Keratinocyte (primary cell): Measurements from ENCODE around the gene DBNDD2. TPM values are rescaled to one million over a fixed set of nuclear protein-coding genes. Genes with fewer than 3 reads are reported as not detected.

ENCODE experiments used
- DNase-seq: peaks from one replicate; pipeline ENCODE4 v3.0.0-alpha.2; 2011; ENCODE audit warnings: low read depth, missing footprints, low spot score
- FAIRE-seq: peaks from 2 replicates; lab custom pipeline; 2011; peaks lifted over from hg19 to GRCh38; lab: Jason Lieb, UNC
- H2AFZ ChIP-seq: 2 replicates; pipeline ENCODE4 v1.6.0; 2012; ENCODE audit warnings: low read length, control low read depth, inconsistent platforms; ENCODE audit not compliant: control insufficient read depth
- H3K27ac ChIP-seq: 2 replicates; pipeline ENCODE4 v1.5.1; 2011; ENCODE audit warnings: low read length; ENCODE audit not compliant: control insufficient read depth, insufficient read depth
- H3K27me3 ChIP-seq: 3 replicates; pipeline ENCODE4 v1.6.0; 2011; ENCODE audit warnings: low read length; ENCODE audit not compliant: control insufficient read depth, insufficient read depth; ENCODE audit errors: extremely low read depth
- H3K36me3 ChIP-seq, 2 experiments: 2 replicates in 1 of 2; 3 replicates in 1 of 2; pipeline ENCODE4 v1.5.1; 2011; ENCODE audit warnings: low read length in 2 of 2, mild to moderate bottlenecking in 1 of 2; ENCODE audit not compliant: control insufficient read depth in 2 of 2, insufficient read depth in 2 of 2; ENCODE audit errors: extremely low read depth in 1 of 2
- H3K4me1 ChIP-seq: 3 replicates; pipeline ENCODE4 v1.5.1; 2011; ENCODE audit warnings: low read length; ENCODE audit not compliant: control insufficient read depth, insufficient read depth; ENCODE audit errors: extremely low read depth
- H3K4me2 ChIP-seq: 3 replicates; pipeline ENCODE4 v1.6.0; 2011; ENCODE audit warnings: low read depth, low read length; ENCODE audit not compliant: control insufficient read depth, insufficient read depth; ENCODE audit errors: extremely low read depth
- H3K4me3 ChIP-seq, 3 experiments: fragments of 200-600 bp in 1 of 3; sonication (generic) in 1 of 3; 2 replicates in 2 of 3; 3 replicates in 1 of 3; pipeline ENCODE4 v1.5.1; 2011 to 2016; ENCODE audit warnings: low read length in 3 of 3, mild to moderate bottlenecking in 3 of 3, control low read depth in 2 of 3, inconsistent platforms in 1 of 3, low read depth in 1 of 3, mixed read lengths in 1 of 3, mixed run types in 1 of 3, moderate library complexity in 1 of 3; ENCODE audit not compliant: control insufficient read depth in 2 of 3, insufficient read depth in 2 of 3; ENCODE audit errors: extremely low read depth in 1 of 3
- H3K79me2 ChIP-seq: 2 replicates; pipeline ENCODE4 v1.6.0; 2012; ENCODE audit warnings: low read length; ENCODE audit not compliant: control insufficient read depth, insufficient read depth
- H3K9ac ChIP-seq: 3 replicates; pipeline ENCODE4 v1.6.0; 2011; ENCODE audit warnings: low read length; ENCODE audit not compliant: control insufficient read depth, insufficient read depth; ENCODE audit errors: extremely low read depth
- H3K9me1 ChIP-seq: 3 replicates; pipeline ENCODE4 v1.6.0; 2011; ENCODE audit warnings: low read length; ENCODE audit not compliant: control insufficient read depth, insufficient read depth; ENCODE audit errors: extremely low read depth
- H3K9me3 ChIP-seq: 2 replicates; pipeline ENCODE4 v1.5.1; 2012; ENCODE audit warnings: low read depth, low read length; ENCODE audit not compliant: control insufficient read depth
- H4K20me1 ChIP-seq: 3 replicates; pipeline ENCODE4 v1.6.0; 2011; ENCODE audit warnings: low read length; ENCODE audit not compliant: control insufficient read depth, insufficient read depth; ENCODE audit errors: extremely low read depth
- CTCF ChIP-seq, 3 experiments: IDR thresholded peaks in 1 of 3; conservative IDR thresholded peaks in 1 of 3; optimal IDR thresholded peaks in 1 of 3; 2 replicates in 2 of 3; 3 replicates in 1 of 3; pipeline versions ENCODE3 to v1.5.1; 2011; ENCODE audit warnings: low read length in 3 of 3, mild to moderate bottlenecking in 3 of 3, moderate library complexity in 2 of 3, control low read depth in 1 of 3, inconsistent platforms in 1 of 3; ENCODE audit not compliant: insufficient read depth in 2 of 3; ENCODE audit errors: extremely low read depth in 1 of 3
- EZH2 ChIP-seq: IDR thresholded peaks from one replicate; pipeline ENCODE4 v1.6.1; 2012; ENCODE audit warnings: inconsistent platforms, mild to moderate bottlenecking, low read length, moderate library complexity
- dilution Hi-C: fragments of 300-500 bp; cut with MboI; formaldehyde crosslinking; loops from one replicate; pipeline ENCODE4 v1.7.0; 2020; ENCODE audit warnings: low sequenced_read_pairs; ENCODE audit not compliant: extremely low pct_ligation_motif_present
- polyA plus RNA-seq, 5 experiments: library from polyadenylated mRNA; depleted of rRNA in 3 of 5; stranded (reverse) in 3 of 5; stranded (forward) in 1 of 5; unstranded in 1 of 5; fragments of >200 nt; gene quantifications; 1 replicate in 1 of 5; 2 replicates in 3 of 5; 3 replicates in 1 of 5; pipeline versions ENCODE4 v1.2.1 to v1.2.3, GENCODE V29; 2011 to 2012; ENCODE audit warnings: missing spikeins in 2 of 5, low read depth in 1 of 5, low replicate concordance in 1 of 5

DBNDD2 gene
- polyA plus RNA-seq, 1 donor (not counting 4 experiments of a cell fraction or from before 2014, with no cell fraction given) = 37.4 TPM

- DNase-seq (no peak), FAIRE-seq (no peak)
- H2AFZ ChIP-seq = peak overlapping the region; percentile 84
- no peaks in the 10 kb centered on the region for H4K20me1 ChIP-seq
- peaks cover 8% of the 10 kb centered on the region for H3K27me3 ChIP-seq
- dilution Hi-C loops = no loop called here
- peaks cover 5 to 10% of the 10 kb centered on the region in 2 experiments for H3K36me3 ChIP-seq
- H3K9ac ChIP-seq = peak overlapping the region; percentile 77
- peaks cover 4% of the 10 kb centered on the region for H3K4me1 ChIP-seq
- TF ChIP-seq EZH2 (no peak), CTCF (optimal IDR thresholded peaks at IDR 0.05 in 1 of 3, IDR thresholded peaks at IDR 0.05 in 1 of 3, conservative IDR thresholded peaks at IDR 0.05 in 1 of 3; ENCODE audit: extremely low read depth in 1 of 3, insufficient read depth in 2 of 3, low read length in 3 of 3) (no peak)
- H3K9me3 ChIP-seq = no peaks in the 10 kb centered on the region
- no peaks in the 10 kb centered on the region for H3K79me2 ChIP-seq
- peak overlapping the region; percentile 43 for H3K27ac ChIP-seq
- peaks cover 2% of the 10 kb centered on the region for H3K9me1 ChIP-seq
- peak overlapping the region; percentile 86 for H3K4me2 ChIP-seq
- peak overlapping the region; percentile 72 to 86 (median 79) for H3K4me3 ChIP-seq
Observed at GRCh38 chr20:45406260-45407066, 1.6 kb upstream of the DBNDD2 start.

GRCh38 chr20:45407067-45407745, 883 bp upstream of the DBNDD2 start:
- H3K27ac ChIP-seq = peak overlapping the region; percentile 43
- DNase-seq = no peak
- H3K36me3 ChIP-seq = peaks cover 5 to 10% of the 10 kb centered on the region in 2 experiments
- no peak for FAIRE-seq
- H3K4me2 ChIP-seq = peak overlapping the region; percentile 86
- H4K20me1 ChIP-seq = no peaks in the 10 kb centered on the region
- H3K9me1 ChIP-seq = peaks cover 2% of the 10 kb centered on the region
- H3K79me2 ChIP-seq = no peaks in the 10 kb centered on the region
- dilution Hi-C loops = no loop called here
- peaks cover 8% of the 10 kb centered on the region for H3K27me3 ChIP-seq
- peak overlapping the region; percentile 72 to 86 (median 79) for H3K4me3 ChIP-seq
- H2AFZ ChIP-seq = peak overlapping the region; percentile 84
- TF ChIP-seq EZH2 (no peak), CTCF (optimal IDR thresholded peaks at IDR 0.05 in 1 of 3, IDR thresholded peaks at IDR 0.05 in 1 of 3, conservative IDR thresholded peaks at IDR 0.05 in 1 of 3; ENCODE audit: extremely low read depth in 1 of 3, insufficient read depth in 2 of 3, low read length in 3 of 3) (no peak)
- no peaks in the 10 kb centered on the region for H3K9me3 ChIP-seq
- peaks cover 4% of the 10 kb centered on the region for H3K4me1 ChIP-seq
- peak overlapping the region; percentile 77 for H3K9ac ChIP-seq
